ENCODE data around the gene DISC1. TPM values are rescaled to one million over a fixed set of nuclear protein-coding genes. Genes with fewer than 3 reads are reported as not detected.

DISC1 gene
- total and polyA plus RNA-seq, 2 of the 13 experiments (the other 11 are each of a cell fraction or from before 2014, with no cell fraction given): 4.2 to 4.6 TPM

- TF ChIP-seq CHD2 (IDR thresholded peaks at IDR 0.05; ENCODE audit: low read depth, low read length): no peak
Measured at GRCh38 chr1:231676487-231676886, 49.9 kb downstream of the DISC1 start (continued).

- no peak for ATAC-seq
- CTCF ChIA-PET (ENCODE audit: low intra/inter-chr PET ratio, low total read pairs): no interaction called here
- BruUV-seq (replicated peaks): no TSS peak
Measured at GRCh38 chr1:231677442-231677841, 50.9 kb downstream of the DISC1 start.

GRCh38 chr1:231678011-231678432 is 51.4 kb downstream of the DISC1 start:
- Histone ChIP-seq H4K20me1 (ENCODE audit: insufficient read depth, low read length) (no peaks in the 10 kb centered on the region), H3K4me3 (replicated peaks in 1 of 3; ENCODE audit: insufficient read depth in 1 of 3, low read depth in 2 of 3, low read length in 3 of 3) (no peak overlapping the region; a peak in 1 of 6 replicates), H3K79me2 (ENCODE audit: insufficient read depth, low read length) (no peaks in the 10 kb centered on the region), H3K36me3 (replicated peaks in 1 of 2; ENCODE audit: control insufficient read depth in 1 of 2, insufficient read depth in 2 of 2, low read length in 2 of 2) (no peaks in the 10 kb centered on the region), H3K9ac (ENCODE audit: insufficient read depth, low read depth, low read length) (no peak overlapping the region), H3K27me3 (ENCODE audit: control insufficient read depth in 1 of 2, insufficient read depth in 2 of 2, low read length in 2 of 2) (no peaks in the 10 kb centered on the region), H3K9me3 (ENCODE audit: low read length) (no peaks in the 10 kb centered on the region), H3K4me1 (ENCODE audit: insufficient read depth, low read length) (peaks cover 72% of the 10 kb centered on the region), H3K27ac (ENCODE audit: extremely low read length, insufficient read depth, low read length) (no peak overlapping the region), H3K4me2 (ENCODE audit: low read depth, low read length) (peak overlapping the region; percentile 44; the same call in 1 of the 2 replicates), H2AFZ (ENCODE audit: low read length) (no peak overlapping the region)
- no TSS peak for BruUV-seq (replicated peaks)
- ATAC-seq (peak; percentile 65), DNase-seq (ENCODE audit: low spot score) (peak; percentile 47), FAIRE-seq (no peak)
- 50% methylated on average over 7 of the region's 7 CpGs for WGBS (ENCODE audit: low lambda C conversion rate)
- ChIA-PET CTCF (ENCODE audit: low intra/inter-chr PET ratio, low total read pairs) (no interaction called here), POLR2A (no interaction called here)
- in situ Hi-C loops (cut with HindIII; ENCODE audit: extremely low pct_ligation_motif_present, low pct_unique_long_range_greater_than_20kb) (no loop called here), intact Hi-C loops (cut with micrococcal nuclease; ENCODE audit: unreplicated experiment) (no loop called here)
- peak; percentile 53; the same call in 1 of the 2 replicates for TF ChIP-seq SALL1 (CRISPR knock-in tag; IDR thresholded peaks at IDR 0.05)
- TF ChIP-seq SOX5 (CRISPR knock-in tag; IDR thresholded peaks at IDR 0.05; ENCODE audit: borderline replicate concordance): peak; percentile 22; the same call in 1 of the 2 replicates
- no peak for TF ChIP-seq ELF1 (CRISPR knock-in tag; IDR thresholded peaks at IDR 0.05)
- no peak for TF ChIP-seq ZNF670 (CRISPR knock-in tag; IDR thresholded peaks at IDR 0.05; ENCODE audit: borderline replicate concordance)
- TF ChIP-seq ATF7-NPFF (CRISPR knock-in tag; IDR thresholded peaks at IDR 0.05; ENCODE audit: low read depth): no peak
- TF ChIP-seq ZNF580 (CRISPR knock-in tag; IDR thresholded peaks at IDR 0.05; ENCODE audit: borderline replicate concordance, low read depth): no peak
- TF ChIP-seq FOXA3 (CRISPR knock-in tag; IDR thresholded peaks at IDR 0.05): peak; percentile 63
- TF ChIP-seq, protein P1, sequence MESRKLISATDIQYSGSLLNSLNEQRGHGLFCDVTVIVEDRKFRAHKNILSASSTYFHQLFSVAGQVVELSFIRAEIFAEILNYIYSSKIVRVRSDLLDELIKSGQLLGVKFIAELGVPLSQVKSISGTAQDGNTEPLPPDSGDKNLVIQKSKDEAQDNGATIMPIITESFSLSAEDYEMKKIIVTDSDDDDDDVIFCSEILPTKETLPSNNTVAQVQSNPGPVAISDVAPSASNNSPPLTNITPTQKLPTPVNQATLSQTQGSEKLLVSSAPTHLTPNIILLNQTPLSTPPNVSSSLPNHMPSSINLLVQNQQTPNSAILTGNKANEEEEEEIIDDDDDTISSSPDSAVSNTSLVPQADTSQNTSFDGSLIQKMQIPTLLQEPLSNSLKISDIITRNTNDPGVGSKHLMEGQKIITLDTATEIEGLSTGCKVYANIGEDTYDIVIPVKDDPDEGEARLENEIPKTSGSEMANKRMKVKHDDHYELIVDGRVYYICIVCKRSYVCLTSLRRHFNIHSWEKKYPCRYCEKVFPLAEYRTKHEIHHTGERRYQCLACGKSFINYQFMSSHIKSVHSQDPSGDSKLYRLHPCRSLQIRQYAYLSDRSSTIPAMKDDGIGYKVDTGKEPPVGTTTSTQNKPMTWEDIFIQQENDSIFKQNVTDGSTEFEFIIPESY (CRISPR knock-in tag; IDR thresholded peaks at IDR 0.05): 0 out of 2 replicates have a peak, but pooled peaks have one; percentile 39

More at GRCh38 chr1:231677442-231677841, 50.9 kb downstream of the DISC1 start:
- H3K4me3 ChIP-seq (replicated peaks in 1 of 3; ENCODE audit: insufficient read depth in 1 of 3, low read depth in 2 of 3, low read length in 3 of 3): no peak overlapping the region
- WGBS (ENCODE audit: low lambda C conversion rate): 93% methylated on average over 10 of the region's 10 CpGs
- H4K20me1 ChIP-seq (ENCODE audit: insufficient read depth, low read length): no peaks in the 10 kb centered on the region
- POLR2A ChIA-PET: no interaction called here
- H3K4me1 ChIP-seq (ENCODE audit: insufficient read depth, low read length): peaks cover 77% of the 10 kb centered on the region
- H3K79me2 ChIP-seq (ENCODE audit: insufficient read depth, low read length): no peaks in the 10 kb centered on the region
- H3K36me3 ChIP-seq (replicated peaks in 1 of 2; ENCODE audit: control insufficient read depth in 1 of 2, insufficient read depth in 2 of 2, low read length in 2 of 2): no peaks in the 10 kb centered on the region
- no peak for DNase-seq (ENCODE audit: low spot score)
- H3K27me3 ChIP-seq (ENCODE audit: control insufficient read depth in 1 of 2, insufficient read depth in 2 of 2, low read length in 2 of 2): no peaks in the 10 kb centered on the region
- TF ChIP-seq ZMYM3 (CRISPR knock-in tag; IDR thresholded peaks at IDR 0.05): 0 out of 2 replicates have a peak, but pooled peaks have one; percentile 54
- no peak for TF ChIP-seq FOXO1 (CRISPR knock-in tag; IDR thresholded peaks at IDR 0.05)
- no peak for TF ChIP-seq ZNF691 (CRISPR knock-in tag; IDR thresholded peaks at IDR 0.05; ENCODE audit: borderline replicate concordance, low read depth)
- 0 out of 2 replicates have a peak, but pooled peaks have one; percentile 8 for TF ChIP-seq RCOR2 (CRISPR knock-in tag; IDR thresholded peaks at IDR 0.05)
- peak; percentile 87 for TF ChIP-seq ZNF629 (CRISPR knock-in tag; conservative IDR thresholded peaks at IDR 0.05)
- H3K4me2 ChIP-seq (ENCODE audit: low read depth, low read length): no peak overlapping the region
- no peak overlapping the region for H3K27ac ChIP-seq (ENCODE audit: extremely low read length, insufficient read depth, low read length)
- no peak overlapping the region for H3K9ac ChIP-seq (ENCODE audit: insufficient read depth, low read depth, low read length)
- in situ Hi-C loops (cut with HindIII; ENCODE audit: extremely low pct_ligation_motif_present, low pct_unique_long_range_greater_than_20kb): no loop called here
- FAIRE-seq: no peak
- intact Hi-C loops (cut with micrococcal nuclease; ENCODE audit: unreplicated experiment): no loop called here
- H2AFZ ChIP-seq (ENCODE audit: low read length): no peak overlapping the region
- H3K9me3 ChIP-seq (ENCODE audit: low read length): no peaks in the 10 kb centered on the region
